ENCODE measurements around the gene SHLD1.

DNA sequence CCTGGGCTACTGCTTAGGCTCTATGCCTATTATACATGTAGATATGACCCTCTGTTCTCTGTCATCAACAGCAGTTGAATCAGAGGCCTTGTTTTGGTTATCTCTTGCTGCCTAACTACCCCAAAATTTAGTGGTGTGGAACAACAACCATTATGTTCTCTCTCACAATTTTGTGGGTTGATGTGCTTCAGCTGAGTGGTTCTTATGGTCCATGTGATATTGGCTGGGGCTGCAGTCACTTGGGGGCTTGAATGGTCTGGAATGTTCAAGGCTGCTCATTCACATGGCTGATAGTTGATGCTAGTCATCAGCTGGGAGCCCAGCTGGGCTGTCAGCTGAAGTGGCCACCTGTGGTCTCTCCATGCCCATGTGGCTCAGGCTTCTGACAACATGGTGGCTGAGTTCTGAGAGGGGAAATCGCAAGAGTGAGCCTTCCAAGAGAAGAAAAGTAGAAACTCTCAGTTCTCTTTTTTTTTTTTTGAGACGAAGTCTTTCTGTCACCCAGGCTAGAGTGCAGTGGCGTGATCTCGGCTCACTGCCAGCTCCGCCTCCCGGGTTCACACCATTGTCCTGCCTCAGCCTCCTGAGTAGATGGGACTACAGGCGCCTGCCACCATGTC is 47.8 kb downstream of the SHLD1 start:
- TF ChIP-seq CTCF (optimal IDR thresholded peaks at IDR 0.05 in 1 of 3, IDR thresholded peaks at IDR 0.05 in 1 of 3, conservative IDR thresholded peaks at IDR 0.05 in 1 of 3; ENCODE audit: extremely low read depth in 1 of 3, insufficient read depth in 2 of 3, low read length in 3 of 3) (no peak), EZH2 (IDR thresholded peaks at IDR 0.05; ENCODE audit: low read length) (no peak)

All from keratinocyte (primary cell).